Endothelial cell of umbilical vein (primary cell): ENCODE data around the gene FOXD4L3. TPM values are rescaled to one million over a fixed set of nuclear protein-coding genes. Genes with fewer than 3 reads are reported as not detected.
"Not testable (repeated sequence)": the region's sequence is repeated elsewhere in the genome, so short reads cannot be mapped to it uniquely, and the experiment has no call there.

ENCODE experiments used
- BruUV-seq: library from RNA; stranded (reverse); fragments of 400-500 nt; replicated peaks from 2 replicates; lab custom pipeline; 2021; lab: Mats Ljungman, UMichigan
- CTCF ChIA-PET: fragments of 300-600, 350-600 bp; sonication (Branson Sonifier 250); formaldehyde crosslinking; loops from one replicate; lab custom pipeline; 2021; ENCODE audit warnings: antibody characterized with exemption, inconsistent platforms; lab: Charles Lee
- POLR2A ChIA-PET: fragments of 300-600, 350-600 bp; sonication (Branson Sonifier 250); formaldehyde crosslinking; loops from one replicate; lab custom pipeline; 2021; ENCODE audit warnings: antibody characterized with exemption, inconsistent platforms; lab: Charles Lee
- DNase-seq: peaks from one replicate; pipeline ENCODE4 v3.0.0-alpha.2; 2011; ENCODE audit warnings: low read depth, low spot score
- FAIRE-seq: peaks from 2 replicates; lab custom pipeline; 2011; peaks lifted over from hg19 to GRCh38; lab: Jason Lieb, UNC
- H2AFZ ChIP-seq: 2 replicates; pipeline ENCODE4 v1.6.0; 2012; ENCODE audit warnings: low read depth, low read length, control low read depth, inconsistent platforms
- H3K27ac ChIP-seq: 2 replicates; pipeline ENCODE4 v1.5.1; 2011; ENCODE audit warnings: low read depth, mild to moderate bottlenecking, control low read depth, low read length, moderate library complexity; ENCODE audit not compliant: insufficient read depth
- H3K27me3 ChIP-seq, 2 experiments: 2 replicates each; pipeline versions ENCODE4 v1.6.0 to v1.6.1; 2011; ENCODE audit warnings: low read length in 2 of 2, mixed read lengths in 1 of 2; ENCODE audit not compliant: control insufficient read depth in 2 of 2, insufficient read depth in 2 of 2
- H3K36me3 ChIP-seq, 2 experiments: 2 replicates in 1 of 2; 3 replicates in 1 of 2; pipeline ENCODE4 v1.5.1; 2011; ENCODE audit warnings: low read length in 2 of 2, mild to moderate bottlenecking in 1 of 2, moderate library complexity in 1 of 2; ENCODE audit not compliant: control insufficient read depth in 2 of 2, insufficient read depth in 2 of 2; ENCODE audit errors: extremely low read depth in 1 of 2
- H3K4me1 ChIP-seq: 3 replicates; pipeline ENCODE4 v1.5.1; 2011; ENCODE audit warnings: mild to moderate bottlenecking, low read length; ENCODE audit not compliant: control insufficient read depth, insufficient read depth; ENCODE audit errors: extremely low read depth
- H3K4me2 ChIP-seq: 2 replicates; pipeline ENCODE4 v1.6.1; 2011; ENCODE audit warnings: low read length, control low read depth, mixed read lengths; ENCODE audit not compliant: insufficient read depth
- H3K4me3 ChIP-seq, 3 experiments: fragments of 200-600 bp in 1 of 3; sonication (generic), shearing (Covaris generic) in 1 of 3; replicated peaks in 1 of 3; 2 replicates each; pipeline ENCODE4 v1.5.1; 2011 to 2016; ENCODE audit warnings: control low read depth in 3 of 3, low read length in 3 of 3, mild to moderate bottlenecking in 2 of 3, inconsistent platforms in 1 of 3, low read depth in 1 of 3, moderate library complexity in 1 of 3; ENCODE audit not compliant: insufficient read depth in 1 of 3
- H3K79me2 ChIP-seq: 2 replicates; pipeline ENCODE4 v1.6.0; 2012; ENCODE audit warnings: low read length, inconsistent platforms; ENCODE audit not compliant: control insufficient read depth, insufficient read depth
- H3K9ac ChIP-seq: replicated peaks from 2 replicates; pipeline ENCODE3; 2011; ENCODE audit warnings: low read length, control low read depth; ENCODE audit not compliant: insufficient read depth; ENCODE audit errors: extremely low read depth
- H3K9me1 ChIP-seq: replicated peaks from 3 replicates; pipeline ENCODE4 v1.6.0; 2011; ENCODE audit warnings: mild to moderate bottlenecking, low read length; ENCODE audit not compliant: control insufficient read depth, insufficient read depth; ENCODE audit errors: extremely low read depth
- H3K9me3 ChIP-seq: replicated peaks from 2 replicates; pipeline ENCODE4 v1.5.1; 2012; ENCODE audit warnings: low read length, inconsistent platforms; ENCODE audit not compliant: control insufficient read depth, insufficient read depth
- H4K20me1 ChIP-seq: replicated peaks from 2 replicates; pipeline ENCODE3; 2011; ENCODE audit warnings: mild to moderate bottlenecking, low read length; ENCODE audit not compliant: control insufficient read depth, insufficient read depth; ENCODE audit errors: extremely low read depth
- EZH2 ChIP-seq: IDR thresholded peaks from 2 replicates; pipeline ENCODE4 v1.6.1; 2012; ENCODE audit warnings: borderline replicate concordance, low read depth, mild to moderate bottlenecking, moderate library complexity, low read length, inconsistent platforms; ENCODE audit not compliant: severe bottlenecking
- dilution Hi-C: fragments of 300-500 bp; cut with MboI; formaldehyde crosslinking; loops from one replicate; pipeline ENCODE4 v1.15.0; 2019; ENCODE audit warnings: low sequenced_read_pairs; ENCODE audit not compliant: extremely low pct_ligation_motif_present
- intact Hi-C: fragments of 100-400 bp; cut with micrococcal nuclease; formaldehyde crosslinking; loops from one replicate; pipeline ENCODE4 v1.10.0; 2022
- polyA plus RNA-seq, 4 experiments: library from polyadenylated mRNA; depleted of rRNA in 3 of 4; stranded (reverse) in 3 of 4; unstranded in 1 of 4; fragments of >200 nt; gene quantifications; 2 replicates each; pipeline versions ENCODE4 v1.2.1 to v1.2.3, GENCODE V29; 2011 to 2012; ENCODE audit warnings: missing spikeins in 1 of 4
- total RNA-seq: library from RNA; stranded (reverse); gene quantifications from 2 replicates; pipeline ENCODE4 v1.2.3, GENCODE V29; 2021

FOXD4L3 gene
- total and polyA plus RNA-seq, 2 donors (not counting 3 experiments of a cell fraction or from before 2014, with no cell fraction given), result not detected

DNA sequence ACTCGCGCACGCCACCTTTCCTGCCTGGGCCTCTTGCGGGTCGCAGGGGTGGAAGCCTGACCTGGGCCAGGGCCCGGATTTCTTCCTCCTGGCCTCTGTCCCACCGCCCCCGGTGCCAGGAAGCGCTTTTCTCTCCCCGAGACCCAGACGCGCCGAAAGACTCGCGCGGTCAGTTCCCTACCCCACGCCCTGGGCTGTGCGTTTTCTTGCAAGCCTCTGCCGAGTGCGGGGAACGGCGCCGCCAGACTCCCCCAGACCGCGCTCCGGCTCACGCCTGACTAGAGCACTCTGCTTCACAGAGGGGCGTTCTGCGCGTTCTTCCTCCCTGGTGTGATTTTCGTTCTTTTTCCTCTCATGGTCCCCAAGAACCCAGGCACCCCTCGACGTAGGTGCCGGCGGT lies 4.5 kb downstream of the FOXD4L3 start:
- TF ChIP-seq EZH2, result peak; percentile 47
- H3K27ac ChIP-seq, H3K9ac ChIP-seq, H3K9me3 ChIP-seq, CTCF ChIA-PET, H3K4me1 ChIP-seq, H3K36me3 ChIP-seq, DNase-seq, BruUV-seq, H3K9me1 ChIP-seq, H2AFZ ChIP-seq, FAIRE-seq, H4K20me1 ChIP-seq, H3K27me3 ChIP-seq, H3K4me3 ChIP-seq, intact Hi-C loops, H3K79me2 ChIP-seq, H3K4me2 ChIP-seq, POLR2A ChIA-PET, dilution Hi-C loops: not testable (repeated sequence)

DNA sequence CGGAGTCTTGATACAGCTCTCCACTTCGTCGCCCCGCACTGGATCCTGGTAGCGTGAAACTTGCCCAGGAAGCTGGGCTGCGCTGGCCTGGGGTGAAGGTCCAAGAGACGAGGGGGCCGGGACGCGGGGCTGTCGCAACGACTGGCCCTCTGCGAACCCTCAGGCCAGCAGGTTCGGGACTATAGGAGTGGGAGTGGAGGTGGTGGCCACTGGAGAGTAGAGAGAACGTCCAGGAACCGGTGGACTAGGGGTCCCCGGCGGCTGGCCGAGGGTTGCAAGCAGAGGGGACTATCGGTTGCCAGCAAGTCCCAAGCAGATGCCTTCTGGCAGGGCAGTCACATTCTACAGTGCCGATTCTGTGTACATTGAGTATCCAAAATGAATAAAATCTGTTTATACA lies 5.0 kb downstream of the FOXD4L3 start:
- H3K4me1 ChIP-seq, H3K27me3 ChIP-seq, H3K79me2 ChIP-seq, H3K9ac ChIP-seq, BruUV-seq, DNase-seq, H3K4me3 ChIP-seq, H3K27ac ChIP-seq, H2AFZ ChIP-seq, H3K4me2 ChIP-seq, CTCF ChIA-PET, H3K9me1 ChIP-seq, H3K9me3 ChIP-seq, FAIRE-seq, H4K20me1 ChIP-seq, POLR2A ChIA-PET, intact Hi-C loops, H3K36me3 ChIP-seq, dilution Hi-C loops: not testable (repeated sequence)
- TF ChIP-seq EZH2, result peak; percentile 54

DNA sequence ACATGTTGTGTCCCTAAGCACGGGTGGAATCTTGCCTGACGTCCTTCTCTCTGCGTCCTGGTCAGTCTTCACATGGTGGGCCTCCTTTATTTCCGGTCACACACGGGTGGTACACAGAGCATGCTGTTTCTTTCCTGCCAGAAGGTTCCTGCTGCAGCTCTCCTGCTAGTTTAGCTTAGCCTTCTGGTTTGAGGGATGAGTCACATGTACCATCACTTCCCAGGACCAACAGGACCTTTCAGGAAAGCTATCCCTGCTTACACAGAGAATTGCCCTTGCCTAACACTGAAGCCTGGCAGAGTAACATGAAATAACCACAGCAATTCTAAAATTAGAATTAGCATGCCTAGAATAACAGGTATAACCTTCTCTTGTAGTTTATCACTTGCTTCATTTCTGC lies 8.5 kb downstream of the FOXD4L3 start:
- H3K4me2 ChIP-seq, H3K4me3 ChIP-seq, H4K20me1 ChIP-seq, H3K79me2 ChIP-seq, H2AFZ ChIP-seq, POLR2A ChIA-PET, dilution Hi-C loops, BruUV-seq, H3K9me1 ChIP-seq, H3K9ac ChIP-seq, H3K36me3 ChIP-seq, H3K9me3 ChIP-seq, FAIRE-seq, DNase-seq, H3K27ac ChIP-seq, intact Hi-C loops, H3K27me3 ChIP-seq, CTCF ChIA-PET, H3K4me1 ChIP-seq: not testable (repeated sequence)

DNA sequence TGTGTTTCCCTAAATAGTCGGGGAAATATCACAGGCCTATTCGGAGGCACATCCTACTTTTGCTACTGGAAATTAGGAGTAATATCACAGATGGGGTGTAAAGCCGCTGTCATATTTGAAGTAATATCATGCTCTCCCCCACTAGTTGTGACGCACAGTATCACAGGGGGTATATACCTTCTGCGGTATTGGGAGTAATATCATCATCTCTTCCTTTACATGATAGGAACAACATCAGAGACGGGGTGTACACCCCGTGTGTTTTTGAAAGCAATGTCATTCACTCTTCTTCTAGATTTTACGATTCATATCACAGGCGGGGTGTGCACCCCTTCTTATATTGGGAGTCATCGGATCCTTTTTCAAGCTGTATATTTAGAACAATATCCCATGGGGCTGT lies 15.5 kb downstream of the FOXD4L3 start:
- POLR2A ChIA-PET, H3K4me2 ChIP-seq, CTCF ChIA-PET, DNase-seq, dilution Hi-C loops, H4K20me1 ChIP-seq, H3K36me3 ChIP-seq, BruUV-seq, H3K9me3 ChIP-seq, H3K4me1 ChIP-seq, intact Hi-C loops, H2AFZ ChIP-seq, H3K4me3 ChIP-seq, H3K27ac ChIP-seq, H3K79me2 ChIP-seq, H3K9me1 ChIP-seq, H3K9ac ChIP-seq, H3K27me3 ChIP-seq: not testable (repeated sequence)
- FAIRE-seq, result peak; percentile 26
